ENCODE results near the gene PRKCZ.

Gene PRKCZ

DNA sequence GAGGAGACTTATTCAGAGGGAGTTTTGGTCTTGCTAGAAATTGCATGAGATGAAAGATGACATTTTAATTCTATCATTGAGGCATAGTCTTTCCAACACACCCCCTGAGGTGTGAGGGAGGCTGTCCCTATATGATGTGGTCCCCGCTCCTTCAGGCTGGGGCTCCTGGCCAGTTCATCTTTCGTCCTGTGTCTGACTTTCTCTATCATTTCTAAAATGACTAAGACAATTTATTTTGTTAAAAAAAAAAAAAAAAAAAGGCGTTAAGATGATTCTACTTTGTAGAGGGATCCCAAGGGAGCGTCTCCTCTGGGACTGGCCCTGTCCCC lies 50.5 kb downstream of the PRKCZ start:
- no peak overlapping the region for H3K4me3 ChIP-seq (replicated peaks in 1 of 2; ENCODE audit: low read depth in 2 of 2, low read length in 2 of 2)
- TF ChIP-seq, protein P1, sequence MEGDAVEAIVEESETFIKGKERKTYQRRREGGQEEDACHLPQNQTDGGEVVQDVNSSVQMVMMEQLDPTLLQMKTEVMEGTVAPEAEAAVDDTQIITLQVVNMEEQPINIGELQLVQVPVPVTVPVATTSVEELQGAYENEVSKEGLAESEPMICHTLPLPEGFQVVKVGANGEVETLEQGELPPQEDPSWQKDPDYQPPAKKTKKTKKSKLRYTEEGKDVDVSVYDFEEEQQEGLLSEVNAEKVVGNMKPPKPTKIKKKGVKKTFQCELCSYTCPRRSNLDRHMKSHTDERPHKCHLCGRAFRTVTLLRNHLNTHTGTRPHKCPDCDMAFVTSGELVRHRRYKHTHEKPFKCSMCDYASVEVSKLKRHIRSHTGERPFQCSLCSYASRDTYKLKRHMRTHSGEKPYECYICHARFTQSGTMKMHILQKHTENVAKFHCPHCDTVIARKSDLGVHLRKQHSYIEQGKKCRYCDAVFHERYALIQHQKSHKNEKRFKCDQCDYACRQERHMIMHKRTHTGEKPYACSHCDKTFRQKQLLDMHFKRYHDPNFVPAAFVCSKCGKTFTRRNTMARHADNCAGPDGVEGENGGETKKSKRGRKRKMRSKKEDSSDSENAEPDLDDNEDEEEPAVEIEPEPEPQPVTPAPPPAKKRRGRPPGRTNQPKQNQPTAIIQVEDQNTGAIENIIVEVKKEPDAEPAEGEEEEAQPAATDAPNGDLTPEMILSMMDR (IDR thresholded peaks at IDR 0.05; ENCODE audit: low read depth, low read length): no peak
- no peak for DNase-seq (ENCODE audit: low read depth in 2 of 2)

DNA sequence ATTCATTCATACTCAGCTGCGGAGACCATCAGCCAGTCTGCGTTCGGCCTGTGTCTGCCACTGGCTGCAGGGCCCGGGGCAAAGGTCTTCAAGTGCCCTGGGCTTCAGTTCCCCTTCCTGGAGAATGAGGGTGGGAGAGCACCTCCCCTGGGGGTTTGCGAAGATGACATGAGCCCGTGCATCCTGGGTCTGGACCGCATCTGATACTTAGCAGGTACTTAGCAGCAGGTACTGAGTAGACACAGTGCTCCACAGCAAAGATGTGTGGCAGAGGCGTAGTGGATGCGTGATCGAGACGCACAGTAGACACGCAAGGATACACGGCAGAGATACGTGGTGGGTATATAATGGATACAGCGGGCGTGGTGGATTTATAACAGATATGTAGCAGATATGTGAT lies 51.3 kb downstream of the PRKCZ start:
- H3K4me3 ChIP-seq (replicated peaks in 1 of 2; ENCODE audit: low read depth in 2 of 2, low read length in 2 of 2): no peak overlapping the region
- TF ChIP-seq, protein P1 (IDR thresholded peaks at IDR 0.05; ENCODE audit: low read depth, low read length): no peak

DNA sequence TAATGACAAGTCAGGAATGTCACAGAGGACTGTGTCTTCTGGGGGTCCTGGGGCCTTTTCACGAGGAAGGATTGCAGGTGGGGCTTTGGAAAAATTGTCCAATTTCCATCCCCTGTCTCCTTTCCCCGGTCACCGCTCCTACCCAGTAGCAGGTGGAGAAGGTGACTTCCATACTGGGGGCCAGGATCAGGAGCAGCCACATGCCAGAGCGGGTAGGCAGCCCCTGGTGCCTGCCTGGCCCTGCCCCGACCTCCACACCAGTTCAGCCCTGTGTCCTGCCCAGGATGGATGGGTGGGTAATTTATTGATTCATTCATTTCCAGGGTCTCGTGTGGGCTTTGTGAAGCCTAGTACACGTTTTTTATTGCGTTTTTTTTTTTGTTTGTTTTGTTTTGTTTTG lies 51.7 kb downstream of the PRKCZ start:
- H3K4me3 ChIP-seq (replicated peaks in 1 of 2; ENCODE audit: low read depth in 2 of 2, low read length in 2 of 2): no peak overlapping the region
- DNase-seq (ENCODE audit: low read depth in 2 of 2): no peak
- TF ChIP-seq, protein P1 (IDR thresholded peaks at IDR 0.05; ENCODE audit: low read depth, low read length): no peak

More for the DNA sequence above, 51.3 kb downstream of the PRKCZ start:
- DNase-seq (ENCODE audit: low read depth in 2 of 2): no peak

DNA sequence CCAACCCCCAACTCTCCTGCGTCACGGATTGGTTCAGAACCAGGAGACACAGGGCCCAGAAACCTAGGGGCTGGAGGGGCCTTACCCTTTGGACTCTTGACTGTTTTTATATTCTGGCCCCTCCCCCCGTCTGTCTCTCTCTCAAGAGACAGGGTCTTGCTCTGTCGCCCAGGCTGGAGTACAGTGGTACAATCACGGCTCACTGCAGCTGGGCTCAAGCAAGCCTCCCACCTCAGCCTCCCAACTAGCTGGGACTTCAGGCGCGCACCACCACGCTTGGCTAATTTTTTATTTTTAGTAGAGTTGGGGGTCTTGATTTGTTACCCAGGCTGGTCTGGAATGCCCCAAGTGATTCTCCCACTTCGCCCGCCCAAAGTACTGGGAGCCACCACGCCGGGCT lies 52.5 kb downstream of the PRKCZ start:
- no peak overlapping the region for H3K4me3 ChIP-seq (replicated peaks in 1 of 2; ENCODE audit: low read depth in 2 of 2, low read length in 2 of 2)
- no peak for DNase-seq (ENCODE audit: low read depth in 2 of 2)
- TF ChIP-seq, protein P1 (IDR thresholded peaks at IDR 0.05; ENCODE audit: low read depth, low read length): no peak

DNA sequence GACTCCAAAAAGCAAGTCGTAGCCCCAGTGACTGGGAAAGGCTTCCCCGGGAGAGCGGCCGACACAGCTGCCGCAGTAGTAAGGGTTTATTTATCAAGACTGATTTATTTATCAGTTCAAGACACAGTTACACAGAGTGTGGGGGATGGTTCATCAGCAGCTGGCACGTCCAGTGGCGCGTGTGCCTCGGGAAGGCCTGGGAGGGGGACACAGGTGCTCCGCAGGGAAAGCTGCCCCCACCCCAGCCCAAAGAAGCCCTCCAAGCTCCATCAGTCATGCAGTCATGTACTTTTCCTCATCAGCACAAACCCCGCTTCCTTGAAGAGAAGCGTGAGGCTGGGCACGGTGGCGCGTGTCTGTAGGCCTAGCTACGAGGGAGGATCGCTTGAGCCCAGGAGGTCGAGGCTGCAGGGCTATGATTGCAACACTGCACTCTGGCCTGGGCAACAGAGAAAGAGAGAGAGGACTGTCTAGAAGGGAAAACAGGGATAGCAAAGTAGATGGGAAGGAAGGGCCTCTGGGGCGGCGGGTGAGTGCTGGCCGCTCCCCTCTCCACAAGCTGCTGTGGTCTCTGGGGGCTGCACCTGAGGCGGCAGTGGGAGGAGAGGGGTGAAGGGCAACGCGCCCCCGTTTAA lies 53.2 kb downstream of the PRKCZ start:
- TF ChIP-seq, protein P1 (IDR thresholded peaks at IDR 0.05; ENCODE audit: low read depth, low read length): no peak
- H3K4me3 ChIP-seq (replicated peaks in 1 of 2; ENCODE audit: low read depth in 2 of 2, low read length in 2 of 2): no peak overlapping the region
- no peak for DNase-seq (ENCODE audit: low read depth in 2 of 2)

DNA sequence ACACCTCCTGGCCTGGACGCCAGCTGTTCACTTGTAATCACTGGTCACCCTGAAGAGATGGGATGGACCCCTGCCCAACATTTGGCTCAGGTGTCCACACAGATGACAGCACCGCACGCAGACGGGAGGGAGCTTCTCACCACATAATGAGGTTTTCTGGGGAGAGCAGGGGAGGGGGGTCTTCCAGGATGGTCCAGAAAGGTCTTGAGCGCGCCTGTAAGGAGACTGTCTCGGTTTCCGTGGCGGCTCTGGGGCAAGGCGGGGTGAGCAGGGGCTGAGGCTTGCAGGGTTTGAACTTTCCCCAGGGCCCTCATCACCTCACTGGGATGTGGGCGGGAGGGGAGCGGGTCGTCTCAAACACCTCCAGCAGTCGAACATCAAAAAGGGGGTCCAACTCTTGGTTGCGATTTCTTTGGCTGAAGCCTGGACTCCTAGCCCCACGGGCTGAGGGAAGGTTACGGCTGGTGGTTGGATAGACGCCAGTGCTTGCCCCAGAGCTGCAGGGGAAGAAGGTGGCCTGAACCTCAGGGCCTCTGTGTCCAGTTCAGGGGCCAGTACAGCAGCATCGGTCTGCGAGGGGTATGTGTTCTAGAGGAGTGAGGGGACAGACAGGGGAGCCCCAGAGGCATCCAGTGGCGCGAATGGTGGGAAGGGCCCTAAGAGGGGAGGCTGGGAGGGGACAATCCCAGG lies 53.8 kb downstream of the PRKCZ start:
- TF ChIP-seq, protein P1 (IDR thresholded peaks at IDR 0.05; ENCODE audit: low read depth, low read length): no peak
- H3K4me3 ChIP-seq (replicated peaks in 1 of 2; ENCODE audit: low read depth in 2 of 2, low read length in 2 of 2): no peak overlapping the region
- DNase-seq (ENCODE audit: low read depth in 2 of 2): no peak
